ENCODE data around the gene TCIRG1. TPM values are rescaled to one million over a fixed set of nuclear protein-coding genes. Genes with fewer than 3 reads are reported as not detected.

Gene TCIRG1
- total and polyA plus RNA-seq, 2 of the 13 experiments (the other 11 are each of a cell fraction or from before 2014, with no cell fraction given), result 48.0 to 69.6 TPM

- TF ChIP-seq ZNF512 (CRISPR knock-in tag; IDR thresholded peaks at IDR 0.05) (no peak), ZNF792 (CRISPR knock-in tag; IDR thresholded peaks at IDR 0.05) (peak; percentile 83; the same call in 1 of the 2 replicates), ZNF703 (CRISPR knock-in tag; IDR thresholded peaks at IDR 0.05; ENCODE audit: borderline replicate concordance) (no peak), ZKSCAN1 (IDR thresholded peaks at IDR 0.05; ENCODE audit: low read length) (no peak), ZNF282 (IDR thresholded peaks at IDR 0.05; ENCODE audit: partially characterized antibody) (no peak), STAT5B (CRISPR knock-in tag; IDR thresholded peaks at IDR 0.05) (peak; percentile 75), CHD4 (IDR thresholded peaks at IDR 0.05; ENCODE audit: borderline replicate concordance, low read length) (no peak), FOXP1 (IDR thresholded peaks at IDR 0.05) (no peak), FOXP1 (CRISPR knock-in tag; IDR thresholded peaks at IDR 0.05) (peak; percentile 59), LRRFIP1 (CRISPR knock-in tag; conservative IDR thresholded peaks at IDR 0.05) (no peak), ZNF230 (CRISPR knock-in tag; IDR thresholded peaks at IDR 0.05) (peak; percentile 88; the same call in 1 of the 2 replicates), POGK (CRISPR knock-in tag; conservative IDR thresholded peaks at IDR 0.05) (peak; percentile 93), MED13 (CRISPR knock-in tag; IDR thresholded peaks at IDR 0.05) (peak; percentile 64; the same call in 1 of the 2 replicates), ZNF275 (CRISPR knock-in tag; IDR thresholded peaks at IDR 0.05; ENCODE audit: borderline replicate concordance) (peak; percentile 90), ZNF264 (CRISPR knock-in tag; IDR thresholded peaks at IDR 0.05) (peak; percentile 90), ZNF747 (CRISPR knock-in tag; IDR thresholded peaks at IDR 0.05; ENCODE audit: borderline replicate concordance) (peak; percentile 65; the same call in 1 of the 2 replicates), ZNF580 (CRISPR knock-in tag; IDR thresholded peaks at IDR 0.05; ENCODE audit: borderline replicate concordance, low read depth) (peak; percentile 84), RFX1 (IDR thresholded peaks at IDR 0.05) (no peak), MTERF4 (CRISPR knock-in tag; IDR thresholded peaks at IDR 0.05) (peak; percentile 58; the same call in 1 of the 2 replicates), ZNF770 (CRISPR knock-in tag; IDR thresholded peaks at IDR 0.05) (peak; percentile 32; the same call in 1 of the 2 replicates), HNRNPH1 (optimal IDR thresholded peaks at IDR 0.05; ENCODE audit: low read depth, low read length) (no peak)
These were observed 553 bp upstream of the TCIRG1 start (continued) for GRCh38 chr11:68038226-68038717.

Data from HepG2 (cell line).